Middle frontal gyrus (tissue), 1 donor: ENCODE measurements around the gene ZNF575.

ENCODE experiments used
- DNase-seq: peaks from one replicate; pipeline ENCODE4 v3.0.0-alpha.2; 2015; ENCODE audit warnings: low spot score; ENCODE audit errors: extremely low spot score

The ZNF575 gene

DNA sequence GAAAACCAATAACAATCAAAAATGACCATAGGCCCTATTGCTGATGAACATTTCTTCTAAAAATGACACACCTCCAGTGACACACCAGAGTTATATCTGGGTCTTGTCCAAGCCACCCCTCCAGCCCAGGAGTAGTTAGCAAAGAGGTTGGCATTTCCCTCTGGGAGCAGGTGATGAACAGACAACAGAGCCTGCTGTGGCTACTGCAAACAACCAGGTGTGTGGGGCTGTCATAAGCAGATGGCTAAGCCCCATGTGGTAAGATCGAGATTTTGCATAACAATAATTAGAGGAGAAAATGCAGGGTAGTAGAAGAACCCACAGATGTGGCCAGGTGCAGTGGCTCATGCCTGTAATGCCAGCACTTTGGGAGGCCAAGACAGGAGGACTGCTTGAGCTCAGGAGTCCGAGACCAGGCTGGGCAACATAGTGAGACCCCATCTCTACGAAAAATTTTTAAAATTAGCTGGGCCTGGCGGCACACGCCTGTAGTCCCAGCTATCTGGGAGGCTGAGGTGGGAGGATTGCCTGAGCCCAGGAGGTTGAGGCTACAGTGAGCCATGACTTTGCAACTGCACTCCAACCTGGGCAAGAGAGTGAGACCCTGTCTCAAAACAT lies 37.3 kb downstream of the ZNF575 start:
- no peak for DNase-seq

GRCh38 chr19:43572171-43572588 lies 39.2 kb downstream of the ZNF575 start:
- no peak for DNase-seq

DNA sequence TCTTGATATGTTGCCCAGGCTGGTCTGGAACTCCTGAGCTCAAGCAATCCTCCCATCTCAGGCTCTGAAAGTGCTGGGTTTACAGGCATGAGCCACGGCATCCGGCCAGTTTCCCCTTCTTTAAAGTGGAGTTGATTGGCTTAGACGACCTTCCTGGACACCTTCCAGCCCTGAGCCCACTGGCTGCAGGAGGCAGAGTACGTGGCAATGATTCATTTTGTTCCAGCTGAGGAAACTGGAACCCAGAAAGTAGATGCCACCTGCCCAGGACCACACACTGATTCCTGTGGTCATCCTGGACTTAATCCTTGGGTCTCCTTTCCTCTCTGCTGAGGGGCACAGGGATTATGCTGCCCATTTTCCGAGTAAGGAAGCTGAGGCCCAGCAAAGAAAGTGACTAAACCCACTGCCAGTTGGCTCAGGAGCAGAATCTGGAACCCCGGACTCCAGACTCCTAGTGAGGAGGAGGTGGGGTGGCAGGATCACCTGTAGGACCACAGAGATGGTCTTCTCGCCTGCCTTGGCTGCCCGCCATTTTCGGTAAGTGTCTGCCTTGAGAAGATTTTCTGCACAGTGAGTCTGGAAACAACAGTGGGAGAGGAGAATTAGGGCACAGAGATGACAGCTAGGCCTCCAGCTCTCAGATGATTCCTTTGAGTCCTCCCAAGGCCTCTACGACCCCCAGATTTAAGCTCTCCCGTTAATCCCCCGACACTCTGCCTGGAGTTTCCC lies 41.6 kb downstream of the ZNF575 start:
- DNase-seq: no peak

GRCh38 chr19:43575156-43575950 lies 42.4 kb downstream of the ZNF575 start, which contains the start of the genes PINLYP and XRCC1:
PINLYP (plus strand) TSS chr19:43575801; CDS start chr19:43577192, 1,391 bp downstream.
XRCC1 (minus strand) TSS chr19:43575527; CDS start chr19:43575458, 69 bp downstream.
- peak; percentile 93 for DNase-seq

DNA sequence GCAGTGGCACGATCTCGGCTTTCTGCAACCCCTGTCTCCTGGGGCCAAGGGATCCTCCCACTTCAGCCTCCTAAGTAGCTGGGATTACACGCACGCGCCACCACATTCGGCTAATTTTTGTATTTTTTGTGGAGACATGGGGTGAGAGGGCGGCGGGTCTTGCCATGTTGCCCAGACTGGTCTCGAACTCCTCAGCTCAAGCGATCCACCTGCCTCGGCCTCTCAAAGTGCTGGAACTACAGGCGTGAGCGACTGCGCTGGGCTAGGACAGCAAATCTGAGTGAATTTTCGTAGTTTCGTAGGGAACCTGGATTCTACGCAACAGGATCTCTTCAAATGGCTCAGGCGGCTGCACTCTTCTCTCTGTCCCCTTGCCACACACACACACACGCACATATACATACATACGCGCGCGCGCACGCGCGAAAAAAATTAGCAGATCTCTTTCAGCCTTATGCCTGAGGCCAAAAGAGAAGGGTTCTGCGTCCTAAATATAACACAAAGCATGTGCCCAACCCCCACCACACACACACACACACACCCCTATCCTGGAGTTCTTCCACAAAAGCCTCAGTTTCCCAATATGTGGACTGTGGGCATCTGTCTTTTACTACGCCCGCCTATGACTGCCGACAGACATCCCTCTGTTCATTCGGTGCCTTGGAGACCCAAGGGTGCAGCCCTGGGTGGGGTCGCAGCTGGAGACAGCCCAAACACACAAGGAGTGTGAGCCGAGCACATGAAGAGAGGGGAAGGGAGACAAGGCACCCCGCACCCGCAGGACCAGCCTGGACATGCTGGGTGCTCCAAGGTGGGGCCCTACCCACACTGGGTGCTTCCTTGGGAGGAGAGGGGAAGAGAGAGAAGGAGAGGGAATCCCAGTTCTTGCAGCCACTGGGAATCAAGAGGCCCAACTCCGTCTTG lies 43.2 kb downstream of the ZNF575 start:
- DNase-seq: no peak

DNA sequence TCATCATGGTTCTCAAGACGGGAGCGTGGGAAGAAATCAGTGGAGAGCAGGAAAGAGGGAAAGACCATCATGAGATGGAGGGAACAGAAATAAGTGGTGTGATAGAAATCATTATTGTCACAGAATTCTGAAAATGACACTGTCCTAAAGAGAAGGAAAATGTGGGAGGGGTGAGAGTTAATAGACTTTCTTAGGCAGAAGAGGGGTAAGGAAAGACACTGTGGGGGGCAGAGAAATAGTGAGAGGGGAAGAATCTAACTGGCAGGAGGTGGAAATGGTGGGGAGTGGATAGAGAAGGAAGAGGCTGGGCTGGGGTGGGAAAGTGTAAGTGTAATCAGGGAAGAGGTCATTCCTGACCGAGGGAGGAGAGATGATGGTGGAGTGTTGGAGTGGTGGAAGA lies 45.8 kb downstream of the ZNF575 start:
- no peak for DNase-seq

DNA sequence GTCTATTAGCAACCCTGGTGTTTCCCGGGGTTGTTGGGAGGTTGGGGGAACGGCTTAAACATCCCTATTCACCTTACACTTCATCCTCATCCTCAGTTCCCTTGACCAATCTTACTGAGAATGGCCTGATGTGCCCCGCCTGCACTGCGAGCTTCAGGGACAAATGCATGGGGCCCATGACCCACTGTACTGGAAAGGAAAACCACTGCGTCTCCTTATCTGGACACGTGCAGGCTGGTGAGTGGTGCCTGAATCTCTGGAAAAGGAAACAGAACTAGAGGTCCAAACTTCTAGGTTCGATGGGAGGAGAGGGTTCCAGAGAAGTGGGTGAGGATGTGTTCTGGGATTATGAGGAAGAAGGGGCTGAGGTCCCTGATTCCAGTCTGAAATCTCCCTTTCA lies 48.5 kb downstream of the ZNF575 start:
- no peak for DNase-seq

DNA sequence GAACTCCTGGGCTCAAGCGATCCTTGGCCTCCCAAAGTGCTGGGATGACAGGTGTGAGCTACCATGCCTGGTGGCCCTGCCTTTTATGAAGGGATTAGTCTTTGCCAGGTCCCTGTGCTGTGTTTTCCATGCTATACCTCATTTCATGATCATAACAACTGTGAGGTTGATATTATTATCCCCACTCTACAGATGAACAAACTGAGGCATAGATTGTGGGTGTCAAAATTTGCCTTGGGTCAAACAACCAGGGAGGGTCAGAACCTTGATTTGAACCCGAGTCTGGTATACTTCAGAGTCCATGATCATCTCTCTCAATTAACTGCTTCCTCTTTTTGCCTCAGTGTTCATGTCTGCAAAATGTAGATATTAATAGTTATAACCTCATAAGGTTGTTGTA lies 49.5 kb downstream of the ZNF575 start:
- DNase-seq: no peak

GRCh38 chr19:43584484-43584883 lies 51.5 kb downstream of the ZNF575 start:
- no peak for DNase-seq
